ENCODE data around the gene SLC20A1.

DNA sequence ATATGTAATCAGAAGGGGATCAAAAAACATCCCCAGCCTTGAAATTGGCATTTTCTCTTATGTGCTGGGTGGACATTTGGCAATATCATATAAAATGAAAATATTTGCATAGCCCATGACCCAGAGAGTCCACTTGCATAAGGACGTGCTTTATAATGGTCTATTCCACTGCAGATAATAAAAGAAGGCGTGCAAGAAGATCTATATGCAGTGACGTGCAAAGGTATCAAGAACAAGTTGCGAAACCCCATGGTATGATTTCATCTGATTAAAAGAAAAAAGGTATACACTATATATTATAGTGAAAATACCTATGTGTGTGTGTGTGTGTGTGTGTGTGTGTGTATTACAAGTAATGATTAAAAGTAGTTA, 8.5 kb upstream of the SLC20A1 start:
- TF ChIP-seq, protein P1, sequence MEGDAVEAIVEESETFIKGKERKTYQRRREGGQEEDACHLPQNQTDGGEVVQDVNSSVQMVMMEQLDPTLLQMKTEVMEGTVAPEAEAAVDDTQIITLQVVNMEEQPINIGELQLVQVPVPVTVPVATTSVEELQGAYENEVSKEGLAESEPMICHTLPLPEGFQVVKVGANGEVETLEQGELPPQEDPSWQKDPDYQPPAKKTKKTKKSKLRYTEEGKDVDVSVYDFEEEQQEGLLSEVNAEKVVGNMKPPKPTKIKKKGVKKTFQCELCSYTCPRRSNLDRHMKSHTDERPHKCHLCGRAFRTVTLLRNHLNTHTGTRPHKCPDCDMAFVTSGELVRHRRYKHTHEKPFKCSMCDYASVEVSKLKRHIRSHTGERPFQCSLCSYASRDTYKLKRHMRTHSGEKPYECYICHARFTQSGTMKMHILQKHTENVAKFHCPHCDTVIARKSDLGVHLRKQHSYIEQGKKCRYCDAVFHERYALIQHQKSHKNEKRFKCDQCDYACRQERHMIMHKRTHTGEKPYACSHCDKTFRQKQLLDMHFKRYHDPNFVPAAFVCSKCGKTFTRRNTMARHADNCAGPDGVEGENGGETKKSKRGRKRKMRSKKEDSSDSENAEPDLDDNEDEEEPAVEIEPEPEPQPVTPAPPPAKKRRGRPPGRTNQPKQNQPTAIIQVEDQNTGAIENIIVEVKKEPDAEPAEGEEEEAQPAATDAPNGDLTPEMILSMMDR (conservative IDR thresholded peaks at IDR 0.05), result no peak
- TF ChIP-seq EZH2 (IDR thresholded peaks at IDR 0.05; ENCODE audit: low read depth), result no peak
